Thoracic aorta (tissue), 2 donors: ENCODE measurements around the gene ELFN1. TPM values are rescaled to one million over a fixed set of nuclear protein-coding genes. Genes with fewer than 3 reads are reported as not detected.
"Not testable (repeated sequence)": the region's sequence is repeated elsewhere in the genome, so short reads cannot be mapped to it uniquely, and the experiment has no call there.

Experiments
- ATAC-seq: fragments of 150-250 bp; one replicate; pipeline ENCODE4 v1.8.0; 2017; ENCODE audit warnings: low read depth; ENCODE audit not compliant: insufficient number of reproducible peaks, low FRiP score
- DNase-seq: peaks from one replicate; pipeline ENCODE4 v3.0.0-alpha.2; 2020; ENCODE audit warnings: low spot score
- H3K27ac ChIP-seq, 2 donors: fragments of 200-600 bp; sonication (generic); 1 replicate in 1 of 2; 2 replicates in 1 of 2; pipeline ENCODE4 v1.5.1; 2016; ENCODE audit warnings: mild to moderate bottlenecking in 2 of 2, moderate library complexity in 2 of 2
- H3K27me3 ChIP-seq: fragments of 200-600 bp; sonication (generic); replicated peaks from 2 replicates; pipeline ENCODE4 v1.6.0; 2016; ENCODE audit warnings: mild to moderate bottlenecking; ENCODE audit not compliant: insufficient read depth
- H3K36me3 ChIP-seq: fragments of 200-600 bp; sonication (generic); one replicate; pipeline ENCODE4 v1.5.1; 2016
- H3K4me1 ChIP-seq, 2 donors: fragments of 200-600 bp; sonication (generic); 1 replicate in 1 of 2; 2 replicates in 1 of 2; pipeline versions ENCODE4 v1.5.1 to v1.6.0; 2016; ENCODE audit warnings: low read depth in 2 of 2, mild to moderate bottlenecking in 1 of 2; ENCODE audit not compliant: control insufficient read depth in 1 of 2
- H3K4me3 ChIP-seq: fragments of 200-600 bp; sonication (generic); 2 replicates; pipeline ENCODE4 v1.5.1; 2016; ENCODE audit warnings: mild to moderate bottlenecking
- H3K9me3 ChIP-seq: fragments of 200-600 bp; sonication (generic); 2 replicates; pipeline ENCODE4 v1.5.1; 2016
- total RNA-seq, 2 donors: library from RNA; depleted of rRNA; stranded (reverse); fragments of >200 nt; gene quantifications; one replicate each; pipeline versions ENCODE4 v1.1.0 to v1.2.3, GENCODE V29; 2016
- TF ChIP-seq, protein P1 (sequence below): fragments of 200-600 bp; sonication (generic); IDR thresholded peaks from one replicate; pipeline ENCODE4 v1.5.1; 2019; ENCODE audit warnings: antibody characterized with exemption

ELFN1 gene
- total RNA-seq, 2 donors from 2014 or later = 0.81 to 0.85 TPM

GRCh38 chr7:1716263-1717094 is 46.4 kb downstream of the ELFN1 start:
- TF ChIP-seq, protein P1, sequence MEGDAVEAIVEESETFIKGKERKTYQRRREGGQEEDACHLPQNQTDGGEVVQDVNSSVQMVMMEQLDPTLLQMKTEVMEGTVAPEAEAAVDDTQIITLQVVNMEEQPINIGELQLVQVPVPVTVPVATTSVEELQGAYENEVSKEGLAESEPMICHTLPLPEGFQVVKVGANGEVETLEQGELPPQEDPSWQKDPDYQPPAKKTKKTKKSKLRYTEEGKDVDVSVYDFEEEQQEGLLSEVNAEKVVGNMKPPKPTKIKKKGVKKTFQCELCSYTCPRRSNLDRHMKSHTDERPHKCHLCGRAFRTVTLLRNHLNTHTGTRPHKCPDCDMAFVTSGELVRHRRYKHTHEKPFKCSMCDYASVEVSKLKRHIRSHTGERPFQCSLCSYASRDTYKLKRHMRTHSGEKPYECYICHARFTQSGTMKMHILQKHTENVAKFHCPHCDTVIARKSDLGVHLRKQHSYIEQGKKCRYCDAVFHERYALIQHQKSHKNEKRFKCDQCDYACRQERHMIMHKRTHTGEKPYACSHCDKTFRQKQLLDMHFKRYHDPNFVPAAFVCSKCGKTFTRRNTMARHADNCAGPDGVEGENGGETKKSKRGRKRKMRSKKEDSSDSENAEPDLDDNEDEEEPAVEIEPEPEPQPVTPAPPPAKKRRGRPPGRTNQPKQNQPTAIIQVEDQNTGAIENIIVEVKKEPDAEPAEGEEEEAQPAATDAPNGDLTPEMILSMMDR = no peak
- no peak overlapping the region for H3K27ac ChIP-seq
- no peaks in the 10 kb centered on the region for H3K4me1 ChIP-seq
- ATAC-seq = no peak
- no peak overlapping the region for H3K4me3 ChIP-seq
- no peak for DNase-seq
- H3K9me3 ChIP-seq = no peaks in the 10 kb centered on the region
- no peaks in the 10 kb centered on the region for H3K27me3 ChIP-seq
- no peaks in the 10 kb centered on the region for H3K36me3 ChIP-seq

DNA sequence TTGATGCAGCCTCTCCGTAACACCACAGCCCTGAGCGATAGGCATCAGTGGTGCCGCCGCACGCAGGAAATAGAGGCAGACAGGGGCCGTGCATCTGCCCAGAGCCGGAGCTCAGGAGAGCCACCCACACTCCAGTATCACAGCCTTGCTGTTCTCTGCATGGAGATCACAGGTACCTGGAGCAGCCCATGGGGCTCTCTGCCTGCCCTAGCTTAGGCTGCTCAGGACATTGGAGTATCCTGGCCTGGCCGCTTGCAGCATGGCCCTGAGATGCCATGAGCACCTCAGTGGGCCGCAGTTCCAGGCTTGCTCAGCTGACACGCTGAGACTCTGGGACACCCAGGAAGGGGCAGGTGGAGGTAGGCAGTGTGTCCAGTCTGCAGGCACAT is 47.0 kb downstream of the ELFN1 start:
- Histone ChIP-seq H3K9me3 (no peaks in the 10 kb centered on the region), H3K36me3 (no peaks in the 10 kb centered on the region), H3K4me3 (no peak overlapping the region), H3K27ac (no peak overlapping the region), H3K4me1 (no peaks in the 10 kb centered on the region), H3K27me3 (no peaks in the 10 kb centered on the region)
- DNase-seq (no peak), ATAC-seq (no peak)
- TF ChIP-seq, protein P1 = no peak

DNA sequence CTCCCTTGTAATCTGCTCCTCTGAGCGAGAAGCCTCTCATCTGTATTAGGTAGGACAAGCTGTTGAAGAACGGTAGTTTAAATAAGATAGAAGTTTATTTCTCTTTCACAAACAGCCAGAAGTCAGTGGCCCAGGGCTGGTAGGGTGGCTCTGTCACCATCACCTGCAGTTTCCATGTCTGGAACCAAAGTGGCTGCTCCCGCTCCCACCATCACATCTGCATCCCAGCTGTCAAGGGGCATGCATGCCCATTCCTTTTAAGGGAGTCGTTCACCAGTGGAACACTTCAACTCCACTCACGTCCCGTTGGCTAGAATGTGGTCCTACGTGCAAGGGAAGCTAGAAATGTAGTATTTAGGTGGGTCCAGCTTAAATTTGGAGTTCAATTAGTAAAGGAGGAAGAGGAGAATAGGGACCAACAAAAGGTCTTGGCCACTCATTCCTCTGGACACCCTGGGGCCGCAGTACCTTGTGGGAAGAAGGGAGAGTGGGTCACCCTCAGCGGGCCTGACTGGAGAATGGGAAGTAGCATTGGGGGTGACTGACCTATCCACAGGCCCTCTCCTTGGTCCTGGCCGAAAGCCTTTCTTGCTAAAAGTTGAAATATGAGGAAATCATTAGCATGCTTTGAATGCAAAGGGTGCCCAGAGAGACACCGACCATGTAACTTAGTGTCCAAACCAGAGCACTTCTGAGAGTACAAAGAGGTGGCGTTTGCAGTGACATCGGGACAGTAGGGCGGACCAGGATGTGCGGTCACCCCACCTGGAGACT is 48.0 kb downstream of the ELFN1 start:
- Histone ChIP-seq H3K4me3 (no peak overlapping the region), H3K36me3 (no peaks in the 10 kb centered on the region), H3K27me3 (no peaks in the 10 kb centered on the region), H3K27ac (no peak overlapping the region), H3K4me1 (no peaks in the 10 kb centered on the region), H3K9me3 (no peaks in the 10 kb centered on the region)
- ATAC-seq (no peak), DNase-seq (no peak)
- TF ChIP-seq, protein P1 = no peak

GRCh38 chr7:1718850-1719249 is 48.8 kb downstream of the ELFN1 start:
- not testable (repeated sequence) for H3K27me3 ChIP-seq, H3K36me3 ChIP-seq, H3K4me1 ChIP-seq, H3K27ac ChIP-seq, H3K9me3 ChIP-seq, H3K4me3 ChIP-seq, ATAC-seq, DNase-seq

GRCh38 chr7:1719256-1719655 is 49.2 kb downstream of the ELFN1 start:
- H3K27ac ChIP-seq, H3K9me3 ChIP-seq, H3K27me3 ChIP-seq, H3K4me3 ChIP-seq, H3K36me3 ChIP-seq, DNase-seq, ATAC-seq, H3K4me1 ChIP-seq: not testable (repeated sequence)

- Histone ChIP-seq H3K4me3 (no peak overlapping the region), H3K4me1 (no peaks in the 10 kb centered on the region), H3K36me3 (no peaks in the 10 kb centered on the region), H3K27ac (no peak overlapping the region), H3K27me3 (no peaks in the 10 kb centered on the region), H3K9me3 (peaks cover 2% of the 10 kb centered on the region)
- no peak for ATAC-seq
- TF ChIP-seq, protein P1 = no peak
- no peak for DNase-seq
Measured at GRCh38 chr7:1719913-1720312, 49.8 kb downstream of the ELFN1 start.
